GM21390 (cell line): ENCODE measurements around the gene TEX14.
"Not testable (repeated sequence)": the region's sequence is repeated elsewhere in the genome, so short reads cannot be mapped to it uniquely, and the experiment has no call there.

ENCODE experiments used
- ATAC-seq: cut with Tn5 transposase; IDR thresholded peaks from one replicate; pipeline ENCODE4 v1.9.1; 2021; ENCODE audit not compliant: unreplicated experiment

TEX14 gene

GRCh38 chr17:58568044-58568799 lies 123.6 kb downstream of the TEX14 start:
- ATAC-seq: no peak

GRCh38 chr17:58565389-58566311 lies 126.2 kb downstream of the TEX14 start:
- ATAC-seq: no peak

DNA sequence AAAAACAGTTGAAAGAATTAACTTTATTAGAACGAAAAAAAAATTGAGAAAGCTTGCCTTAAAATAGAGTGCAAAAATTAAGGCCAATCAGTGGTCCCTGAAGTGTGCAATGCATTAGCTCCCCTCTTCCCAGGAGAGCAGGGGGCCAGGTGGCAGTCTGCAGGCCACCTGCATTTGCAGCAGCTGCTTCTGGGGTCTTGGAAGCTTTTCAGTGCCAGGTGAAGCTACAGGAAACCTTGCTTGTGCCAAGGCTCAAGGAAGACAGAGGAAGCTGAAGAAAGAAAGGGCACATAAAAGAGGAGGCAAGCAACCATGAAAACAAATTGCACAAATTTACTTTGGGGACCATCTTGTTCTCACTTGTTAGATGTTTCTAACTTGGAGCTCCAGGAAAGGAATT lies 126.9 kb downstream of the TEX14 start:
- no peak for ATAC-seq

- no peak for ATAC-seq
Measured at GRCh38 chr17:58564243-58564642, 127.6 kb downstream of the TEX14 start.

- no peak for ATAC-seq
Measured at GRCh38 chr17:58560511-58560910, 131.3 kb downstream of the TEX14 start.

DNA sequence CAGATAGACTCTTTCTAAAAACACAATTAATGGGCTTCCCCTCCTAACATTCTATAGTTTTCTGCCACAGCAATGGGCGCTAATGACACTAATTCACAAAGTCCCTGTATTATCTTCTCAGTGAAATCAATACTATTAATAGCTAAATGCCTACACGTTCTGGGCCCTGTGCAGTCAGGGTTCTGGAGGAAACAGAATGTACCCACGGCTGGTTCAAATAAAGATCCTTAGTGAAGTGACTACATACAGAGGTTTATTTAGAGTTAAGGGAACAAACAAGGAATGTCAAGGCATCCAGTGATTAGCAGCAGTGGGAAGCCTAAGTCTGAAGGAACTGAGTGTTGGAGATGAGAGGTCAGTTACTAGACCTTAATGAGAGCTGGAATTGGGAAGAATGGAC lies 133.9 kb downstream of the TEX14 start:
- ATAC-seq: no peak

GRCh38 chr17:58556833-58557250 lies 135.0 kb downstream of the TEX14 start:
- ATAC-seq: no peak

DNA sequence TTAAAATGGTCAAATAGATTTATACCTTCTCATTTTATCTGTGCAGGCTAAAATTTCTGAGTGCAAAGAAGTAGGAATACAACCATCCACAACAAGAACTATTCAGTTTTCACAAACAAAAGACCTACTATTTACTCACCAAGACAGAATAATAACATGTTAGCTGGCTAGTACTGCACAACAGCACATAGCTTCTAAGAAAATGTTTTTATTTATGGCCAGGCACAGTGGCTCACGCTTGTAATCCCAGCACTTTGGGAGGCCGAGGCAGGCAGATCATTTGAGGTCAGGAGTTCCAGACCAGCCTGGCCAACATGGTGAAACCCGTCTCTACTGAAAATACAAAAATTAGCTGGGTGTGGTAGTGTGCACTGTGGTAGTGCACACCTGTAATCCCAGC lies 136.7 kb downstream of the TEX14 start:
- not testable (repeated sequence) for ATAC-seq

DNA sequence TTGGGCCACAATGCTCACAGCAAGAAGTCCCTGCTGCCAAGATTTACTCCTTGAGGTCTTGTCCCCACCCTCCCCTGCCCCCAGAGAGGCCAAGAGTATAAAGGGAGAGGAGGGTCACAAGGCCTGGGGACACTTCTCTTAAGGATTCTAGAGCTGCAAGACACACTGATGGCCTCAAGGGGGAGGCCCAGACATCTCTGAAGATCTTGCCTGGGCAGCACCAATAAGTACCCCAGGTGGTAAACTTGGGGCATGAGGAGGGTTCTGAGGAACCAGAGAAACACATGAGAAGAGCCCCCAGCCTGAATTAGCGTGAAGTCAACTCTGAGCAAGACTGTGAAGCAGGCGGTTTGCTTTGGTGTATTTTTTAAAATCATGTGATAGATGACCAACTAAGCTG lies 150.6 kb downstream of the TEX14 start:
- ATAC-seq: no peak

- ATAC-seq: no peak
Measured at GRCh38 chr17:58539698-58540097, 152.1 kb downstream of the TEX14 start.

GRCh38 chr17:58538811-58539409 lies 152.9 kb downstream of the TEX14 start:
- no peak for ATAC-seq

GRCh38 chr17:58537266-58537665 lies 154.6 kb downstream of the TEX14 start:
- no peak for ATAC-seq

DNA sequence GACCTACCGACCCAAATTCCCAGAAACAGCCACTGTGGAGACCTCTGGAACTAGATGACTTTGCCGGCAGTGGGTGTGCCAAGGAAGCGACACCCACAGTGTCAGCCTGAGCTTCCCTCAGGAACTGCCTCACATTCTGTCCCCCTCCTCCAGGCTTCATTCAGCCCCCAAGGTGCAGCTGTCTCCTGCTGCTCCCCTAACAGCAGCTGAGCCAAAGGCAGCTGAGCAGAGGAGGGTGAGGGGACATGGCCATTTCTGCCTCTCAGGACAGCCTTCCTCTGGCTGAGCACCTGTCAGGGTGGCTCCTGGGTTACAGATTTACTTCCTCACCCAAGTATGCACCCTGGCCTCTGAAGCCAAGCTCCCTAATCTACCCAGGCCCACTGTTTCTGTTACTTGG lies 155.3 kb downstream of the TEX14 start:
- ATAC-seq: no peak

DNA sequence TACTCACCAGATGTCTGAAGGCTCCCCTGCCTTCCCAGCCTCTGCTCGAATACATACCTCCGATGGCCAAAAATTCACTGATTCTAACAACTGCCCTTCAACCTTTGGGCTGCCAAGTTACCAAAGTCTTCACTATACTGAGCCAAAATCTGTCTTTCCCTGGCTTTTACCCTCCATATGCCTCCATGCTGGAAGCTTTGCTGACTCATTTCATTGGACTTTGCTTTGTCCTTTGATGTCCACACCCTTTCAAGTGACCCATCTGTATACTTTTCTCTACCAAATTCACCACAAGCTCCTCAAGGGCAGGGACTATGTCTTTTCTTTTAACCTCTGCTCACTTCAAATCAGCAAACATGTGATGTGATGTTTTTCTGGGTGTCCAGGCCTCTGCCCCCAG lies 156.4 kb downstream of the TEX14 start:
- no peak for ATAC-seq

- ATAC-seq: no peak
Measured at GRCh38 chr17:58534901-58535421, 156.9 kb downstream of the TEX14 start.

DNA sequence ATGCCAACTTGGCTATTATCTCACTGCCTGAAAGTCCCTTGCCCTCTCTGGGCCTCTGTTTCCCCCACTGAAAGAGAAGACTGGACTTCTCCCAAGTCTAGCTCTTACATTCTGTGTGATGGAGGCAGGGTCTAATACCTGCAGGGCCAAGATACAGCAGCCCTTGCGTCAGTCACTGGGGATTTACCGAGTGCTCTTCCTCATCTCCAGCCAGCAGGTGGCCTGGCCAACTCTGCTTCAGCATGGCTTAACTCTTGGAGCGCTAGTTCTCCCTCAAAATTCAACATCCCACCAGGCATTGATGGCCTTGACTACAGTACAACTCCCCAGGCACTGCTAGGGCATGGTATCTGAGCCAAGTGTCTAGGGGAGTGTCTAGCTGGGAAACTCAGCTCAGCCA lies 157.5 kb downstream of the TEX14 start:
- ATAC-seq: no peak

DNA sequence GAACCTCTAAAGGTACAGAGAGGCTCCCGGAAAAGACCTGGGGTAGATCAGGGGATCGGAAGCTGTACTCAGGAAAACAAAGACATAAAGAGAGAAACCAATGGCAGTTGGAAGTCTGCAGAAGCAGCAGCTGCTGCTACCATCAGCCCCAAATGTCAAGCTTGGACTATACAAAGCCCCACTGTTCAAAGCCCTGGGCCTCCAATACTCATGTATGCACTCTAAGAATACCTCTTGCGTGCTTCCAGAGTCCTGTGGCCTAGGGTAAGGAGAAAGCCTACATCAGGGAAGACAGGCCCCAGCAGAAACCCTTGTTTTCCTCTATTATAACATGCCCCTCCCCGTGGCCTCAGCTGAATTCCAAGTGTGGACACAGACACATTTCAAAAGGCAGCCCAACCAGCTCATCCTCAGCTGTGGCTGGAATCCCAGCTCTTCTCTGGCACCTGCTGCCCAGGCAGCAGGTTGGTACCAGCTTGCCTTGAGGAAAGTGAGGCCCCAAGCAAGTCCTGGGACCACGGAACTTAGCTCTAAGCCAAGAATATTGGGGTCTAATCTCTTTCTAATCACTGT lies 158.1 kb downstream of the TEX14 start:
- ATAC-seq: no peak

GRCh38 chr17:58532555-58532951 lies 159.3 kb downstream of the TEX14 start:
- ATAC-seq: no peak

- peak; percentile 58 for ATAC-seq
Measured at GRCh38 chr17:58531661-58532554, 159.9 kb downstream of the TEX14 start.

DNA sequence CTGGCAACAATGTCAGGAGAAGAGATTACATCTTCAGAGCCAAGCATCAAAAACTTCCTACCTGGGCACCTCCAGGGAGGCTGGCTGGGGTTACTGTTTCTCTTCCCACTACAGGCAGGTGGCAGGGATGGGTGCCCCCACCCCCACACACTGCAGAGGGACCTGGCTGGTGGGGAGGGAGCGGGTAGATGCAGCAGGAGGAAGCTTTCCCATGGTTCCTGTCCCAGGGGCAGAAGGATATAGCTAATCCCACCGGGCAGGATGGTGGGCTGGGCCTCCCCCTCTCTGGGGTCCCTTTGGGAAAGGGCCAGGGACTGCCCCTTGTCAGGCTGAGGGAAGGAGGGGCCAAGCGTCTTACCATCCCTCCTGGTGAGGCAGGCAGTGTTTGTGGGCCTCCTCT lies 160.7 kb downstream of the TEX14 start:
- ATAC-seq: no peak
